HG03060 (cell line): ENCODE measurements around the gene LRRC15.

Experiments used
- ATAC-seq: cut with Tn5 transposase; IDR thresholded peaks from one replicate; pipeline ENCODE4 v1.9.1; 2021; ENCODE audit warnings: low read depth, moderate number of reproducible peaks; ENCODE audit not compliant: unreplicated experiment

Gene LRRC15

DNA sequence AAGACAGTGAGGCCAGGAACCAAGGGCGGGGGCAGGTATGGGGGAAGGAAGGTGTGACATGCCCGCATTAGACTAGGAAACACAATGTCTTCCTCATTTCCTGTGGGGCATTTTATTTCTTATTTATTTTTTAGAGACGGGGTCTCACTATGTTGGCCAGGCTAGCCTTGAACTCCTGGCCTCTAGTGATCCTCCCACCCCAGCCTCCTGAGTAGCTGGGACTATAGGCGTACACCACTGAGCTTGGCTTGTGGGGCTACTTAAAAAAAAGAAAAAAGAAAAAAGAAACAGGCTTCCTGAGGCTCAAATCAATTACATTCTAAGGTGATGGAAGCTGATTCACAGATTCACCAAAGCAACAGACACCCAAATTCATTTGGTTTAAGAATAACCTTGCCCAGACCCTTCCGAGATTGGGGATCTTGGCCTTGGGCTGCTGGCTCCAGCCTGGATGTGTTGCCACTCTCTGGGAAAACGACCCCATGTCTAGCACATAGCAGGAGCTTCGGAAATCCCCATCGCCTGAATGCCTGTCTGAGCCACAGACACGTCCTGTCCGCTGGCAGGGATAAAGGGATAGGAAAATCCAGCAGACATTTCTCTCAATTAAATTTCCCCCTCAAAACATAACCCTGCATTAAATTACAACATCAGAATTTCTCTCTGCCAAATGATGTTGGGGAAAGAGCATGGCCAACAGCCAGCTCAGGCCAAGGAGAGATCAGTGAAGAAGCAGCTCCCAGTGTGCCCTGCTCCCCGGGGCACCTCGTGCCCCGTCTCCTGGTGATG, 31.4 kb downstream of the LRRC15 start:
- ATAC-seq, result no peak

DNA sequence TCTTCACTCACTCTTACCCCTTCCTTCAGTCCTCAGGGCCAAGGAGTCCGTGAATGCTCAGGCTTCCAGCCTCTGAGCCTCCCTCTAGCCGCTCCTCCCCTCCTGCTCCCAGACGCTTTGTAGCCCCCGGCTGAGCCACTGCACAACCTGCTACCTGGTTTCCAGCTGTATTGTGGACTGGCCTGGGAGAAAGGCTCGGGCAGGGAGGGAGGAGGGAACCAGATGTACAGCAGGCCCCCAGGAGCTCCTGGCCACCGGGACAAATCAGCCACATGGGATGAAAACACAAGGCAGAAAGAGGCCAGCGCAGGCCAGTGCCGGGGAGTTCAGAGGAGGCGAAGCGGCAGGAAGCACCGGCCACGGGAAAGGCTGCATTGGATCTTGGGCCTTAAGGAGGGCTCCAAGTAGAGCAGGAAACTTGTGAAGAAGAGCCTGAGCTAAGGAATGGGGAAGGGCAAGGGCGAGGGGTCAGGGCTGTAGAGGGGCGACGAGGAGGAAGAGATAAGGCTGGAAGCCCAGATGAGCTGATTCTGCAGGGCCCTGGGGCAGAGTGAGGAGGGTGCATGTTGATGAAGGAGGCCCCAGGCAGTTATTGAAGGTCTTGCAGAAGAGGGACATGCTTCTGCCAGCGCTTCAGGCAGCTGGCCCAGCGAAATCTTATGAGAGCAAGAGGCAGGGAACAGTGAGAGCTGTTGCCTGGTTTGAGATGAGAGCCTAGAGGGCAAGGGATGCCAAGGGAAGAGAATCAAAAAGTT, 32.8 kb downstream of the LRRC15 start:
- no peak for ATAC-seq

DNA sequence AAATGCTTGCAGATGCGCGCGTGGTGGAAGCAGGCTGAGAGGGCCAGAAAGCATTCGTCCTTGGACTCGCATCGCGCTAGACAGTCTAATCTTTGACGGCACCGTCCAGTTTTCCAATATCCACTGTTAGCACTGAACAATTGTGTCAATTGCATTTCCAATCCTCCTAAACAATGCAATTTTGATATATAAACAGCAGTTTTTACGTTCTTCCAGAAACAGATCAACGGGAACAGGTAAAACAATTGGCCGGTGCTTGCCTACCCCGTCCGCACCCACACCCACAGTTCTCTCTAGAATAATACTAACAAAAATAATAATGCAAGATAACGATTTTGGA, 35.6 kb downstream of the LRRC15 start:
- no peak for ATAC-seq

GRCh38 chr3:194333212-194333980, 36.1 kb downstream of the LRRC15 start:
- ATAC-seq, result peak; percentile 75

DNA sequence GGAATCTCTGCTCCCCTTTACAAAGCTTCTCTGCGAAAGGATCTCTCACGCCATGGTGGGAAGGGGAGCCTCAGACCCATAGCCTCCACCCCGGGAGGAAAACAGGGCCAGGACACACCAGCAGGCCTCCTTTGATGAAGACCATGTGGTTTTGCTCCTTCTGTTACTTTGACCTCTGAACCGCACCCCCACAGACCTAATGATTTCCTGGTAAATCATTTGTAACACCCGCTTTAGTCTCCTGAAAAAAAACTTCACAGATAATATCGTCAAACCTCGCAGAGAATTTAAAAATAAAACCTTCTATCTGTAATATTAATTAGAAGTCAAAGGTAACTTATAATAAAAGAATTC, 36.7 kb downstream of the LRRC15 start:
- ATAC-seq, result no peak

GRCh38 chr3:194330579-194330978, 39.0 kb downstream of the LRRC15 start:
- ATAC-seq, result no peak

- no peak for ATAC-seq
Observed at GRCh38 chr3:194330160-194330559, 39.4 kb downstream of the LRRC15 start.

DNA sequence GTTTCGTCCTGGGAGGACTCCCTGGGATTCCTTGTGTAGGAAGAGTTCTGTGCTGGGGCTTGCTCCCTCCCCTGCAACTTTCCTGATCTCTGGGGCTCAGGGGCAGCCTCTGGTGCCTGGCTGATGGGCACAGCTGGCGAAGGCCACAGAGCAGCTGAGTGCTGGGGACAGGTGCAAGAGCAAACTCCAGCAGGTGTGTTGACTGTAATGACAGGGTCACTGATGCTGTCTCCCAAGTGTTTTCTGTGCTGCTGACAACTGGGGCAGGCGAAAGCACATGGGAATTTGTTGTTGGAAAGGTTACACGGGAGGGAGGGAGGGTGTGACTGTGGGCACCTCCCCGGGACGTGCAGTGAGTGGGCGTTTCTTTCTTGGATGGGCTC, 40.0 kb downstream of the LRRC15 start:
- no peak for ATAC-seq

DNA sequence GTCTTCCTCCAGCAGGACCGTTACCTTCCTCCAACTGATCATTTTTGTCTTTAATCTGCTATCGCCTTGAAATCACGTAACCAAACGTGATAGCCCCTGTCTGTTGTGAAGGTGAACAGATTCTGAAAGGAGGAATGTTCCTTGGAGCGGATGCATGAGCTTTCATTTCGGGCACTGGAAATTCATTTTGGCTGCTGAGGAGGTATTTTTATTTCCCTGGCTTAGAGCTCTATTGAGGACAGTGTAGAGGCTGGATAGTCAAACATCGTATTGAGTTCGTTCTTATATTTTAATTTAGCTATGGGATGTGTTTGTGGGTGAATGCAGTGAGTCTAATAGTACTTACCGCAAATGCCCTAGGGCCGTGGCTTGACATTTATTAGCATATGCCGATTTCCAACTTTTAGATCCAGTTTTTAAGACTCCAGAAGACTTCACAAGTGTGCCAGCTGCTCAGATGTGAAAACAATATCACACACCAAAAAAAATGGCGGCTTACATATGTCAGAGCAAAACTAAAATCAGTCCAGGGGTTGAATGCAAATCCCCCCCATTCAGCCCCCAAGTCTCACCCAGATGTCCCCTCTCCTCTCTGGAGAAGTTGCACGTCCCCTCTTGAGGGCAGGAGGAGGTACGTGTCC, 40.5 kb downstream of the LRRC15 start:
- ATAC-seq, result no peak

DNA sequence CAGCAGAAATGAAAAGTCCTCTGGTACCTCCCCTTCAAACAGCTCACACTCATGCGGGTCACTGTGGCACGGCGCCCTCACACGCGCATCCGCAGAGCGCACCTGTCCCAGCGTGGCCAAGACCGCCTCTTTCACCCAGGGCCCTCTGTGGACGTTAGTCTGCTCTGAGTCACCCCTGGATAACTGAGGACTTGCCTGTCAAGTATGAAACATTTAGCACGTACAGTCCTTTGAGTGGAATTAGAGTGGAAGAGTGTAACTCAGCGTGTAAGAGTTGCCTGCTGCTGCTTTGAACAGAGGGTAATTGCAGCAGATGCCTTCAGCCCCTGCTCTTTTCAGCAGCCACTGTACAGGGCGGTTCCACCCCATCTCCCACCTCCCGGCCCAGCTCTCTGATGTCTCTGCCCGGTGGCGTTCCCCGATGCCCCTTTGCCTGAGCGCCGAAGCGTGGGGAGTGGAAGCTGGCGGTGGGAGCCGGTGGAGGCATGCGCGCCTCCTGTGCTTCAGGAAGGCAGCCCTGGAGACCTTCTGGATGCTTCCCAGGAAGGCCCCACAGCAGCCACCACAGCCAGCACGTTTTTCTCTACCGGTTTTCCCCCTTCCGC, 41.4 kb downstream of the LRRC15 start:
- no peak for ATAC-seq

DNA sequence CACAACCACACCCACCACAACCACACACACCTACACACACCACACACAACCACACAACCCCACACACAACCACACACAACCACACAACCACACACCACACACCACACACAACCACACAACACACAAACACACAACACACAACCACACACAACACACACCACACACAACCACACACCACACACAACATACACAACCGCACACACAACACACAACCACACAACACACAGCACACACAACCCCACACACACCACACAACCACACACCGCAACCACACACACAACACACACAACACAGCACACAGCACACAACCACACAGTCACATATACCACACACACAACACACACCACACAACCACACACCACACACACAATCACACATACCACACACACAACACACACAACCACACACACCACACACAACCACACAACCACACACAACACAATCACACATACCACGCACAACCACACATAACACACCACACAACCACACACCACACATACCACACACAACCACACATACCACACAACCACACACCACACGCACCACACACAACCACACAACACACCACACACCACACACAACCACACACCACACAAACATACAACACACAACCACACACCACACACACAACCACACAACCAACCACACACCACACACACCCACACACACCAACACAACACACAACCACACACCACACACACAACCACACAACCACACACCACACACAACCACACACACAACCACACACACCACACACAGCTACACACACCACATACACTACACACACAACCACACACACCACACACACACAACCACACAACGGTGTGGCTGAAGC, 42.1 kb downstream of the LRRC15 start:
- no peak for ATAC-seq

DNA sequence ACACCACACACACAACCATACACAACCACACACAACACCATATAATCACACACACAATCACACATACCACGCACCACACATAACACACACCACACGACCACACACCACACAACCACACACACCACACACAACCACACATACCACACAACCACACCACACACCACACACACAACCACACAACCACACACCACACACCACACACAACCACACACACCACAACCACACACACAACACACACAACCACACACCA, 42.6 kb downstream of the LRRC15 start:
- no peak for ATAC-seq

- ATAC-seq, result no peak
Observed at GRCh38 chr3:194326192-194326967, 43.2 kb downstream of the LRRC15 start.

- ATAC-seq, result no peak
Observed at GRCh38 chr3:194325424-194326153, 44.0 kb downstream of the LRRC15 start.

- ATAC-seq, result no peak
Observed at GRCh38 chr3:194324823-194325327, 44.7 kb downstream of the LRRC15 start.

DNA sequence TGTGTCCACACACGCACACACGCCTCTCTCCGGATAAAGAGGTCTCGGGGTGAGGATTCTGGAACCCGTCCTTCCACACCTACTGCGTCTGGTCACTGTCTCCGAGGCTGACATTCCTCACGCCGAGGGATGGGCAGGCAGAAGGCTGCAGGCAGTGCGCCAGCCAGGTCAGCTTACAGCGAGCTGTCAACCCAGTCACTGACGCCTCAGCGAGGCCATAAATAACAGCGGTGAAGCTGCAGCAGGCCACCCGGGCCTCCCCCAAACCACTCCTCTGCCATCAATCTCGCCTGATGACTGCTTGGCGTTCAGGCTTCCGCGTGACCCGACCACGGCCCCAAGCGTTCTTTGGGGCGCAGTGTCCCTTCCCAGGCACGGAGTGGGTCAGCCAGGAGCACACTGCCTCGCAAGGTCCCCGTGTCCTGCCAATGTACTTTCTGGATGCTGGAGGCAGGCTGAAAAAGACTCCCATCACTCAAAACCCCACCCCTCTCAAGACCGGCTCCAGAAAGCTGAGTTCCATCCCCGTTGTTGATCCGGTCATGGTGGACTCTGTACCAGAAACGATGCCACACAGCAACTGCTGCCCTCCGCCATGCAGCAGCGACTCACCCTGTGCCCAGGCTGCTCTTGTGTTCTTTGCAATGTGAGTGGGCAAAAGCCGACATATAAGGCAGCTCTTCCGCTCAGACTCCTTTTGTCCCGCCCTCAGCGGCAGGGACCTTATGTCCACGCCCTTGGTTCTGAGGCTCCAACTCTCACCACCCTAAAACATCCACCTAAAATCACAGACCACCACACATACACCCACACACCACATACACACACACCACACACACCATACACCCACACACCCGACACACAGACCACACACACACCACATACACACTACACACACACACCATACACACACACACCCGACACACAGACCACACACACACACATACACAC, 45.5 kb downstream of the LRRC15 start:
- ATAC-seq, result no peak

GRCh38 chr3:194322678-194323211, 46.8 kb downstream of the LRRC15 start:
- ATAC-seq, result no peak
